Activated CD4-positive, alpha-beta T cell treated with anti-CD3 and anti-CD28 coated beads, Interleukin-2, amount 10 ng/mL, durations not matched to agents 7 days and 5 days (primary cell): ENCODE results near the gene RSPH9. TPM values are rescaled to one million over a fixed set of nuclear protein-coding genes. Genes with fewer than 3 reads are reported as not detected.

Experiments used
- CTCF ChIA-PET: fragments of 350-600 bp; sonication (Branson Sonifier 250); formaldehyde crosslinking; loops from one replicate; lab custom pipeline; 2021; ENCODE audit warnings: antibody characterized with exemption; lab: Charles Lee
- POLR2A ChIA-PET: fragments of 350-600 bp; sonication (Branson Sonifier 250); formaldehyde crosslinking; loops from one replicate; lab custom pipeline; 2021; ENCODE audit warnings: antibody characterized with exemption; lab: Charles Lee
- DNase-seq: peaks from one replicate; pipeline ENCODE4 v3.0.0-alpha.2; 2020
- H3K27ac Mint-ChIP-seq: one replicate; pipeline ENCODE4 v1.8.0; 2021; ENCODE audit warnings: mild to moderate bottlenecking, moderate library complexity, mixed read lengths
- H3K27me3 Mint-ChIP-seq: one replicate; pipeline ENCODE4 v1.8.0; 2021; ENCODE audit warnings: mixed read lengths
- H3K36me3 Mint-ChIP-seq: one replicate; pipeline ENCODE4 v1.8.0; 2021; ENCODE audit warnings: low read depth, mixed read lengths
- H3K4me1 Mint-ChIP-seq: one replicate; pipeline ENCODE4 v1.8.0; 2021; ENCODE audit warnings: mixed read lengths
- H3K4me3 Mint-ChIP-seq: one replicate; pipeline ENCODE4 v1.8.0; 2021; ENCODE audit warnings: mild to moderate bottlenecking, moderate library complexity, mixed read lengths
- H3K9me3 Mint-ChIP-seq: one replicate; pipeline ENCODE4 v1.8.0; 2021; ENCODE audit warnings: mixed read lengths
- total RNA-seq, 2 experiments: library from RNA; stranded (reverse); gene quantifications; one replicate each; pipeline ENCODE4 v1.2.3, GENCODE V29; 2021

The RSPH9 gene
- total RNA-seq, 2 experiments from 2014 or later: not detected

GRCh38 chr6:43702534-43703440 lies 58.0 kb downstream of the RSPH9 start:
- ChIA-PET CTCF (interaction anchor here (0.6 to 0.9 kb wide), 2 partner anchors 9 to 148 kb away, joined by 3 read pairs; no protein-coding TSS in a partner anchor), POLR2A (no interaction called here)
- H3K27me3 Mint-ChIP-seq: peaks cover 46% of the 10 kb centered on the region

GRCh38 chr6:43703512-43704429 lies 58.9 kb downstream of the RSPH9 start:
- no peak overlapping the region for H3K27ac Mint-ChIP-seq
- CTCF ChIA-PET: interaction anchor here (0.9 kb wide), 2 partner anchors 10 to 128 kb away, joined by 3 read pairs; partner anchors contain the start of genes POLH and XPO5

More at GRCh38 chr6:43702534-43703440, 58.0 kb downstream of the RSPH9 start:
- no peak overlapping the region for H3K4me3 Mint-ChIP-seq
- H3K4me1 Mint-ChIP-seq: peaks cover 8% of the 10 kb centered on the region
- no peaks in the 10 kb centered on the region for H3K9me3 Mint-ChIP-seq
- no peak for DNase-seq
- no peak overlapping the region for H3K27ac Mint-ChIP-seq
- no peaks in the 10 kb centered on the region for H3K36me3 Mint-ChIP-seq

GRCh38 chr6:43705996-43706395 lies 61.2 kb downstream of the RSPH9 start:
- POLR2A ChIA-PET: no interaction called here
- peaks cover 41% of the 10 kb centered on the region for H3K27me3 Mint-ChIP-seq
- CTCF ChIA-PET: interaction anchor here (0.8 kb wide), 1 partner anchor 38 kb away, joined by 3 read pairs; no protein-coding TSS in a partner anchor

More at GRCh38 chr6:43703512-43704429, 58.9 kb downstream of the RSPH9 start:
- DNase-seq: no peak
- Mint-ChIP-seq H3K36me3 (no peaks in the 10 kb centered on the region), H3K9me3 (no peaks in the 10 kb centered on the region), H3K4me1 (peaks cover 8% of the 10 kb centered on the region), H3K4me3 (no peak overlapping the region), H3K27me3 (peaks cover 42% of the 10 kb centered on the region)
- POLR2A ChIA-PET: no interaction called here

GRCh38 chr6:43706788-43707187 lies 62.0 kb downstream of the RSPH9 start:
- Mint-ChIP-seq H3K27me3 (peaks cover 44% of the 10 kb centered on the region), H3K4me3 (no peak overlapping the region), H3K9me3 (no peaks in the 10 kb centered on the region), H3K4me1 (peaks cover 17% of the 10 kb centered on the region), H3K36me3 (no peaks in the 10 kb centered on the region), H3K27ac (no peak overlapping the region)
- CTCF ChIA-PET: interaction anchor here (1.4 kb wide), 1 partner anchor 39 kb away, joined by 3 read pairs; no protein-coding TSS in a partner anchor
- DNase-seq: no peak
- POLR2A ChIA-PET: no interaction called here

More at GRCh38 chr6:43705996-43706395, 61.2 kb downstream of the RSPH9 start:
- DNase-seq: no peak
- no peak overlapping the region for H3K4me3 Mint-ChIP-seq
- H3K36me3 Mint-ChIP-seq: no peaks in the 10 kb centered on the region
- H3K9me3 Mint-ChIP-seq: no peaks in the 10 kb centered on the region
- H3K4me1 Mint-ChIP-seq: peaks cover 17% of the 10 kb centered on the region
- no peak overlapping the region for H3K27ac Mint-ChIP-seq

- no peak for DNase-seq
- POLR2A ChIA-PET: no interaction called here
These were observed 62.4 kb downstream of the RSPH9 start for GRCh38 chr6:43707269-43707668.

GRCh38 chr6:43707767-43708166 lies 62.9 kb downstream of the RSPH9 start:
- no peaks in the 10 kb centered on the region for H3K9me3 Mint-ChIP-seq
- no peaks in the 10 kb centered on the region for H3K36me3 Mint-ChIP-seq
- H3K4me3 Mint-ChIP-seq: no peak overlapping the region
- peaks cover 40% of the 10 kb centered on the region for H3K27me3 Mint-ChIP-seq
- DNase-seq: no peak
- POLR2A ChIA-PET: no interaction called here
- CTCF ChIA-PET: interaction anchor here (1.4 kb wide), 1 partner anchor 40 kb away, joined by 3 read pairs; no protein-coding TSS in a partner anchor
- H3K4me1 Mint-ChIP-seq: peaks cover 17% of the 10 kb centered on the region
- H3K27ac Mint-ChIP-seq: no peak overlapping the region

More at GRCh38 chr6:43707269-43707668, 62.4 kb downstream of the RSPH9 start:
- H3K27me3 Mint-ChIP-seq: peaks cover 44% of the 10 kb centered on the region
- peaks cover 17% of the 10 kb centered on the region for H3K4me1 Mint-ChIP-seq
- no peaks in the 10 kb centered on the region for H3K36me3 Mint-ChIP-seq
- no peak overlapping the region for H3K27ac Mint-ChIP-seq
- H3K4me3 Mint-ChIP-seq: no peak overlapping the region
- CTCF ChIA-PET: interaction anchor here (1.4 kb wide), 1 partner anchor 40 kb away, joined by 3 read pairs; no protein-coding TSS in a partner anchor
- no peaks in the 10 kb centered on the region for H3K9me3 Mint-ChIP-seq

- Mint-ChIP-seq H3K27ac (no peak overlapping the region), H3K9me3 (no peaks in the 10 kb centered on the region), H3K36me3 (no peaks in the 10 kb centered on the region), H3K27me3 (peaks cover 36% of the 10 kb centered on the region), H3K4me3 (no peak overlapping the region), H3K4me1 (peaks cover 17% of the 10 kb centered on the region)
- no peak for DNase-seq
- POLR2A ChIA-PET: no interaction called here
- CTCF ChIA-PET: interaction anchor here (1.5 kb wide), 1 partner anchor 38 kb away, joined by 3 read pairs; no protein-coding TSS in a partner anchor
These were observed 64.2 kb downstream of the RSPH9 start for GRCh38 chr6:43708860-43709653.

- POLR2A ChIA-PET: no interaction called here
- Mint-ChIP-seq H3K9me3 (no peaks in the 10 kb centered on the region), H3K4me3 (no peak overlapping the region), H3K36me3 (no peaks in the 10 kb centered on the region), H3K4me1 (peaks cover 17% of the 10 kb centered on the region), H3K27me3 (peaks cover 34% of the 10 kb centered on the region), H3K27ac (no peak overlapping the region)
- no peak for DNase-seq
- CTCF ChIA-PET: interaction anchor here (0.6 to 1.5 kb wide), 5 partner anchors 9 to 369 kb away, joined by 3 to 5 read pairs (median 3); no protein-coding TSS in a partner anchor
These were observed 64.9 kb downstream of the RSPH9 start for GRCh38 chr6:43709654-43710303.

- CTCF ChIA-PET: interaction anchor here (0.6 to 1.1 kb wide), 2 partner anchors 13 to 369 kb away, joined by 3 read pairs; no protein-coding TSS in a partner anchor
- no peaks in the 10 kb centered on the region for H3K36me3 Mint-ChIP-seq
- no peak overlapping the region for H3K27ac Mint-ChIP-seq
- POLR2A ChIA-PET: no interaction called here
- no peak for DNase-seq
- H3K4me1 Mint-ChIP-seq: peaks cover 17% of the 10 kb centered on the region
- H3K9me3 Mint-ChIP-seq: no peaks in the 10 kb centered on the region
- peaks cover 30% of the 10 kb centered on the region for H3K27me3 Mint-ChIP-seq
- no peak overlapping the region for H3K4me3 Mint-ChIP-seq
These were observed 65.7 kb downstream of the RSPH9 start for GRCh38 chr6:43710576-43710975.

GRCh38 chr6:43712579-43712978 lies 67.7 kb downstream of the RSPH9 start:
- H3K36me3 Mint-ChIP-seq: no peaks in the 10 kb centered on the region
- CTCF ChIA-PET: interaction anchor here (0.6 to 1.1 kb wide), 4 partner anchors 14 to 367 kb away, joined by 3 read pairs; partner anchors contain the start of gene MRPS18A

GRCh38 chr6:43713643-43714310 lies 68.9 kb downstream of the RSPH9 start:
- POLR2A ChIA-PET: no interaction called here
- peaks cover 12% of the 10 kb centered on the region for H3K27me3 Mint-ChIP-seq
- H3K4me1 Mint-ChIP-seq: peaks cover 9% of the 10 kb centered on the region
- H3K27ac Mint-ChIP-seq: no peak overlapping the region
- no peaks in the 10 kb centered on the region for H3K9me3 Mint-ChIP-seq
- H3K36me3 Mint-ChIP-seq: no peaks in the 10 kb centered on the region
- CTCF ChIA-PET: interaction anchor here (0.7 to 0.9 kb wide), 2 partner anchors 12 to 46 kb away, joined by 3 read pairs; no protein-coding TSS in a partner anchor
- no peak for DNase-seq
- no peak overlapping the region for H3K4me3 Mint-ChIP-seq

More at GRCh38 chr6:43712579-43712978, 67.7 kb downstream of the RSPH9 start:
- no peak overlapping the region for H3K27ac Mint-ChIP-seq
- POLR2A ChIA-PET: no interaction called here
- peaks cover 16% of the 10 kb centered on the region for H3K27me3 Mint-ChIP-seq
- peaks cover 9% of the 10 kb centered on the region for H3K4me1 Mint-ChIP-seq
- no peak for DNase-seq
- no peak overlapping the region for H3K4me3 Mint-ChIP-seq
- H3K9me3 Mint-ChIP-seq: no peaks in the 10 kb centered on the region
